Measurements from ENCODE around the gene TEX36. TPM values are rescaled to one million over a fixed set of nuclear protein-coding genes. Genes with fewer than 3 reads are reported as not detected.

The TEX36 gene
- total and polyA plus RNA-seq, 9 of the 15 experiments (the other 6 are each of a cell fraction or from before 2014, with no cell fraction given) = 0.10 to 0.82 (median 0.15) TPM; not detected in 6

DNA sequence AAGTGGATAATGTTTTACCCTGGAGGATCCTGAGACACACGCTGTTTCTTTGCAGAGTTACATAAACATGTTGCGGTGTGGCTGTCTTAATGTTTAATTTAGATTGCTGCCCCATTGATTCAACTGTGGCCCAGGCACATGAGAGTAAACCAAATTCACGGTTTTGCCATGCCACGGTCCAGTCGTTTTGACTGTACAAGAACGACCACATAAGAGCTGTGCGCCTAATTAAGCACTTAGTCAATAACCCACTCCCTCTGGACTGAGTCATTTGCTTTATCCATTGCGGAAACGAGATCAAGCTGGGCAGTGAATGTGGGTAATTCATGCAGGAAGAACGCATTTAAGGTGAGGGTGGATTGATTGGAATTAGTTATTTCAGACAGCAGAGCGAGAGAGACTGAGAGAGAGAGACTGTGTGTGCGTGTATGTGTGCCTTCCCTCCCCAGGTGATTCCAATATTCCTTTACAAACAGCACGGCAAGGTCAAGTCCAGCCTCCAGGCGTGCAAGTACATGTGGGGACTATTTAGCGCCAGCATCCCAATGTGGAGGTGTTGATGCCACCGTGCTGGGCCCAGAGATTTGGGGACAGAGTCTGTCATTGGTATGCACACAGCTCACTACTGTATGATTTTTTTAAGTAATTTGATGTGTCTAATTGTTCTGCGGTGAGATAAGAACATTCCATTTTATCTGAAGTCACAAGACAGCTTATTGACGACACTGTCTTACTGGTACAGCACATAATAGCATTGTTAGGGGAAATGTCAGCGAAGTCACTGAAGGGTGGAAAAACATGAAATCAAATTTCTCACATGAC, 8.4 kb upstream of the TEX36 start:
- DNase-seq (ENCODE audit: extremely low read depth in 1 of 4, low spot score in 3 of 4) (no peak), ATAC-seq (no peak), FAIRE-seq (no peak)
- Histone ChIP-seq H3K9me3 (replicated peaks; ENCODE audit: control insufficient read depth, insufficient read depth, low read depth, low read length) (no peaks in the 10 kb centered on the region), H3K79me2 (ENCODE audit: control insufficient read depth, insufficient read depth, low read length) (no peaks in the 10 kb centered on the region), H3K9ac (ENCODE audit: insufficient read depth in 1 of 2, low read depth in 2 of 2, low read length in 2 of 2) (no peak overlapping the region), H3K4me3 (no peak overlapping the region), H3K9me1 (ENCODE audit: control insufficient read depth, insufficient read depth, low read length) (no peaks in the 10 kb centered on the region), H2AFZ (ENCODE audit: low read depth, low read length) (no peak overlapping the region), H3K4me2 (ENCODE audit: insufficient read depth, low read length) (no peak overlapping the region), H3K27me3 (ENCODE audit: control insufficient read depth in 2 of 2, insufficient read depth in 2 of 2, low read length in 2 of 2) (peaks cover 28 to 46% of the 10 kb centered on the region in 2 experiments; a peak in 4 of 5 replicates), H3K36me3 (ENCODE audit: control insufficient read depth, insufficient read depth, low read length) (no peaks in the 10 kb centered on the region), H4K20me1 (replicated peaks; ENCODE audit: control insufficient read depth, insufficient read depth, low read length) (no peaks in the 10 kb centered on the region), H3K27ac (ENCODE audit: extremely low read depth, low read depth, low read length) (no peak overlapping the region), H3K4me1 (replicated peaks in 1 of 2; ENCODE audit: control insufficient read depth in 2 of 2, insufficient read depth in 2 of 2, low read length in 2 of 2) (no peaks in the 10 kb centered on the region)
- WGBS (ENCODE audit: insufficient coverage, low coverage, missing lambda C conversion rate) = 2% methylated on average over 18 of the region's 19 CpGs
- in situ Hi-C loops (cut with MboI) (no loop called here), intact Hi-C loops (cut with micrococcal nuclease) (no loop called here)
- no TSS peak for BruUV-seq (replicated peaks)
- ChIA-PET POLR2A (no interaction called here), CTCF (ENCODE audit: low intra/inter-chr PET ratio) (no interaction called here)
- TF ChIP-seq, protein P1, sequence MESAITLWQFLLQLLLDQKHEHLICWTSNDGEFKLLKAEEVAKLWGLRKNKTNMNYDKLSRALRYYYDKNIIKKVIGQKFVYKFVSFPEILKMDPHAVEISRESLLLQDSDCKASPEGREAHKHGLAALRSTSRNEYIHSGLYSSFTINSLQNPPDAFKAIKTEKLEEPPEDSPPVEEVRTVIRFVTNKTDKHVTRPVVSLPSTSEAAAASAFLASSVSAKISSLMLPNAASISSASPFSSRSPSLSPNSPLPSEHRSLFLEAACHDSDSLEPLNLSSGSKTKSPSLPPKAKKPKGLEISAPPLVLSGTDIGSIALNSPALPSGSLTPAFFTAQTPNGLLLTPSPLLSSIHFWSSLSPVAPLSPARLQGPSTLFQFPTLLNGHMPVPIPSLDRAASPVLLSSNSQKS (CRISPR knock-in tag; IDR thresholded peaks at IDR 0.05) = no peak
- TF ChIP-seq GATAD2A (IDR thresholded peaks at IDR 0.05) = no peak
- TF ChIP-seq COPS2 (conservative IDR thresholded peaks at IDR 0.05) = no peak
- TF ChIP-seq, protein P2, sequence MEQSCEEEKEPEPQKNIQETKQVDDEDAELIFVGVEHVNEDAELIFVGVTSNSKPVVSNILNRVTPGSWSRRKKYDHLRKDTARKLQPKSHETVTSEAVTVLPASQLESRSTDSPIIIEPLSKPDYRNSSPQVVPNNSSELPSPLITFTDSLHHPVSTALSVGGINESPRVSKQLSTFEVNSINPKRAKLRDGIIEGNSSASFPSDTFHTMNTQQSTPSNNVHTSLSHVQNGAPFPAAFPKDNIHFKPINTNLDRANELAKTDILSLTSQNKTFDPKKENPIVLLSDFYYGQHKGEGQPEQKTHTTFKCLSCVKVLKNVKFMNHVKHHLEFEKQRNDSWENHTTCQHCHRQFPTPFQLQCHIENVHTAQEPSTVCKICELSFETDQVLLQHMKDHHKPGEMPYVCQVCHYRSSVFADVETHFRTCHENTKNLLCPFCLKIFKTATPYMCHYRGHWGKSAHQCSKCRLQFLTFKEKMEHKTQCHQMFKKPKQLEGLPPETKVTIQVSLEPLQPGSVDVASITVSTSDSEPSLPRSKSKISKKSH (CRISPR knock-in tag; IDR thresholded peaks at IDR 0.05) = no peak
